GM23338 (cell line): ENCODE data around the gene MICAL2.

Source experiments
- EZH2 ChIP-seq: fragments of 200-600 bp; sonication (generic); IDR thresholded peaks from one replicate; pipeline ENCODE4 v1.8.0; 2017; ENCODE audit warnings: antibody characterized with exemption, mild to moderate bottlenecking, low read depth; ENCODE audit not compliant: unreplicated experiment
- JUNB ChIP-seq: IDR thresholded peaks from one replicate; pipeline ENCODE4 v1.6.1; 2016; ENCODE audit warnings: antibody characterized with exemption; ENCODE audit not compliant: unreplicated experiment
- POLR2AphosphoS5 ChIP-seq: IDR thresholded peaks from 2 replicates; pipeline ENCODE4 v1.6.1; 2016; ENCODE audit warnings: antibody characterized with exemption, low read depth
- ZNF331 ChIP-seq: fragments of 250-450 bp; sonication (Bioruptor Pico); IDR thresholded peaks from 2 replicates; pipeline ENCODE4 v1.5.0; 2020; ENCODE audit warnings: low read depth, mild to moderate bottlenecking, moderate library complexity
- TF ChIP-seq, protein P1 (sequence below): IDR thresholded peaks from one replicate; pipeline ENCODE4 v1.6.1; 2018; ENCODE audit warnings: antibody characterized with exemption; ENCODE audit not compliant: unreplicated experiment
- TF ChIP-seq, protein P2 (sequence below), 2 experiments: fragments of 200-600 bp in 1 of 2; sonication (generic) in 1 of 2; conservative IDR thresholded peaks; 2 replicates each; pipeline versions ENCODE4 v1.5.1 to v1.6.1; 2016 to 2017; ENCODE audit warnings: antibody characterized with exemption in 2 of 2, low read depth in 2 of 2, mild to moderate bottlenecking in 2 of 2, moderate library complexity in 1 of 2
- TF ChIP-seq, protein P3 (sequence below): IDR thresholded peaks from 2 replicates; pipeline ENCODE4 v1.6.1; 2016; ENCODE audit warnings: antibody characterized with exemption
- TF ChIP-seq, protein P4 (sequence below): fragments of 250-450 bp; sonication (Bioruptor Pico); IDR thresholded peaks from 2 replicates; pipeline ENCODE4 v1.5.0; 2020; ENCODE audit warnings: mild to moderate bottlenecking, moderate library complexity

DNA sequence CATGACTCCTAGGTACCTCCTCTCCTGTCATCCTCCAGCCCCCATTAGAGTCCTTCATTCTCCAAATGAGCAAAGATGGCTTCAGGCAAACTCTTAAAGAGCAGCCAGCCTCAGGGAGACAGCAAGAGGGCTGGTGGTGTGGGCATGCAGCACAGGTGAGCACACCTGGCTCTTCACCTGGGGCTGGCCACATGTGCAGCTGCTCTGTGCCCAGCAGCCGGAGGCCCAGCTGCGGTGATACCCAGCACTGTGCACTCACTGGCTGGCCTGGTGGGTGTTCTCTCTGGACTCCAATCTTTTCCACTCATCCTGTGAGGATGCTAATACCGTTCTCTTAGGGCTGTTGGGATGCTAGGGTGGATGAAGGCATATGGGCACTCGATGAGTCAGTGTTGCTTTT is 160.9 kb downstream of the MICAL2 start:
- TF ChIP-seq POLR2AphosphoS5 (no peak), EZH2 (no peak), ZNF331 (CRISPR knock-in tag) (no peak), JUNB (no peak)
- TF ChIP-seq, protein P1, sequence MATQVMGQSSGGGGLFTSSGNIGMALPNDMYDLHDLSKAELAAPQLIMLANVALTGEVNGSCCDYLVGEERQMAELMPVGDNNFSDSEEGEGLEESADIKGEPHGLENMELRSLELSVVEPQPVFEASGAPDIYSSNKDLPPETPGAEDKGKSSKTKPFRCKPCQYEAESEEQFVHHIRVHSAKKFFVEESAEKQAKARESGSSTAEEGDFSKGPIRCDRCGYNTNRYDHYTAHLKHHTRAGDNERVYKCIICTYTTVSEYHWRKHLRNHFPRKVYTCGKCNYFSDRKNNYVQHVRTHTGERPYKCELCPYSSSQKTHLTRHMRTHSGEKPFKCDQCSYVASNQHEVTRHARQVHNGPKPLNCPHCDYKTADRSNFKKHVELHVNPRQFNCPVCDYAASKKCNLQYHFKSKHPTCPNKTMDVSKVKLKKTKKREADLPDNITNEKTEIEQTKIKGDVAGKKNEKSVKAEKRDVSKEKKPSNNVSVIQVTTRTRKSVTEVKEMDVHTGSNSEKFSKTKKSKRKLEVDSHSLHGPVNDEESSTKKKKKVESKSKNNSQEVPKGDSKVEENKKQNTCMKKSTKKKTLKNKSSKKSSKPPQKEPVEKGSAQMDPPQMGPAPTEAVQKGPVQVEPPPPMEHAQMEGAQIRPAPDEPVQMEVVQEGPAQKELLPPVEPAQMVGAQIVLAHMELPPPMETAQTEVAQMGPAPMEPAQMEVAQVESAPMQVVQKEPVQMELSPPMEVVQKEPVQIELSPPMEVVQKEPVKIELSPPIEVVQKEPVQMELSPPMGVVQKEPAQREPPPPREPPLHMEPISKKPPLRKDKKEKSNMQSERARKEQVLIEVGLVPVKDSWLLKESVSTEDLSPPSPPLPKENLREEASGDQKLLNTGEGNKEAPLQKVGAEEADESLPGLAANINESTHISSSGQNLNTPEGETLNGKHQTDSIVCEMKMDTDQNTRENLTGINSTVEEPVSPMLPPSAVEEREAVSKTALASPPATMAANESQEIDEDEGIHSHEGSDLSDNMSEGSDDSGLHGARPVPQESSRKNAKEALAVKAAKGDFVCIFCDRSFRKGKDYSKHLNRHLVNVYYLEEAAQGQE: no peak
- TF ChIP-seq, protein P2, sequence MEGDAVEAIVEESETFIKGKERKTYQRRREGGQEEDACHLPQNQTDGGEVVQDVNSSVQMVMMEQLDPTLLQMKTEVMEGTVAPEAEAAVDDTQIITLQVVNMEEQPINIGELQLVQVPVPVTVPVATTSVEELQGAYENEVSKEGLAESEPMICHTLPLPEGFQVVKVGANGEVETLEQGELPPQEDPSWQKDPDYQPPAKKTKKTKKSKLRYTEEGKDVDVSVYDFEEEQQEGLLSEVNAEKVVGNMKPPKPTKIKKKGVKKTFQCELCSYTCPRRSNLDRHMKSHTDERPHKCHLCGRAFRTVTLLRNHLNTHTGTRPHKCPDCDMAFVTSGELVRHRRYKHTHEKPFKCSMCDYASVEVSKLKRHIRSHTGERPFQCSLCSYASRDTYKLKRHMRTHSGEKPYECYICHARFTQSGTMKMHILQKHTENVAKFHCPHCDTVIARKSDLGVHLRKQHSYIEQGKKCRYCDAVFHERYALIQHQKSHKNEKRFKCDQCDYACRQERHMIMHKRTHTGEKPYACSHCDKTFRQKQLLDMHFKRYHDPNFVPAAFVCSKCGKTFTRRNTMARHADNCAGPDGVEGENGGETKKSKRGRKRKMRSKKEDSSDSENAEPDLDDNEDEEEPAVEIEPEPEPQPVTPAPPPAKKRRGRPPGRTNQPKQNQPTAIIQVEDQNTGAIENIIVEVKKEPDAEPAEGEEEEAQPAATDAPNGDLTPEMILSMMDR (conservative IDR thresholded peaks at IDR 0.05; ENCODE audit: low read depth in 2 of 2): no peak
- TF ChIP-seq, protein P3, sequence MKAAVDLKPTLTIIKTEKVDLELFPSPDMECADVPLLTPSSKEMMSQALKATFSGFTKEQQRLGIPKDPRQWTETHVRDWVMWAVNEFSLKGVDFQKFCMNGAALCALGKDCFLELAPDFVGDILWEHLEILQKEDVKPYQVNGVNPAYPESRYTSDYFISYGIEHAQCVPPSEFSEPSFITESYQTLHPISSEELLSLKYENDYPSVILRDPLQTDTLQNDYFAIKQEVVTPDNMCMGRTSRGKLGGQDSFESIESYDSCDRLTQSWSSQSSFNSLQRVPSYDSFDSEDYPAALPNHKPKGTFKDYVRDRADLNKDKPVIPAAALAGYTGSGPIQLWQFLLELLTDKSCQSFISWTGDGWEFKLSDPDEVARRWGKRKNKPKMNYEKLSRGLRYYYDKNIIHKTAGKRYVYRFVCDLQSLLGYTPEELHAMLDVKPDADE: no peak
- TF ChIP-seq, protein P4, sequence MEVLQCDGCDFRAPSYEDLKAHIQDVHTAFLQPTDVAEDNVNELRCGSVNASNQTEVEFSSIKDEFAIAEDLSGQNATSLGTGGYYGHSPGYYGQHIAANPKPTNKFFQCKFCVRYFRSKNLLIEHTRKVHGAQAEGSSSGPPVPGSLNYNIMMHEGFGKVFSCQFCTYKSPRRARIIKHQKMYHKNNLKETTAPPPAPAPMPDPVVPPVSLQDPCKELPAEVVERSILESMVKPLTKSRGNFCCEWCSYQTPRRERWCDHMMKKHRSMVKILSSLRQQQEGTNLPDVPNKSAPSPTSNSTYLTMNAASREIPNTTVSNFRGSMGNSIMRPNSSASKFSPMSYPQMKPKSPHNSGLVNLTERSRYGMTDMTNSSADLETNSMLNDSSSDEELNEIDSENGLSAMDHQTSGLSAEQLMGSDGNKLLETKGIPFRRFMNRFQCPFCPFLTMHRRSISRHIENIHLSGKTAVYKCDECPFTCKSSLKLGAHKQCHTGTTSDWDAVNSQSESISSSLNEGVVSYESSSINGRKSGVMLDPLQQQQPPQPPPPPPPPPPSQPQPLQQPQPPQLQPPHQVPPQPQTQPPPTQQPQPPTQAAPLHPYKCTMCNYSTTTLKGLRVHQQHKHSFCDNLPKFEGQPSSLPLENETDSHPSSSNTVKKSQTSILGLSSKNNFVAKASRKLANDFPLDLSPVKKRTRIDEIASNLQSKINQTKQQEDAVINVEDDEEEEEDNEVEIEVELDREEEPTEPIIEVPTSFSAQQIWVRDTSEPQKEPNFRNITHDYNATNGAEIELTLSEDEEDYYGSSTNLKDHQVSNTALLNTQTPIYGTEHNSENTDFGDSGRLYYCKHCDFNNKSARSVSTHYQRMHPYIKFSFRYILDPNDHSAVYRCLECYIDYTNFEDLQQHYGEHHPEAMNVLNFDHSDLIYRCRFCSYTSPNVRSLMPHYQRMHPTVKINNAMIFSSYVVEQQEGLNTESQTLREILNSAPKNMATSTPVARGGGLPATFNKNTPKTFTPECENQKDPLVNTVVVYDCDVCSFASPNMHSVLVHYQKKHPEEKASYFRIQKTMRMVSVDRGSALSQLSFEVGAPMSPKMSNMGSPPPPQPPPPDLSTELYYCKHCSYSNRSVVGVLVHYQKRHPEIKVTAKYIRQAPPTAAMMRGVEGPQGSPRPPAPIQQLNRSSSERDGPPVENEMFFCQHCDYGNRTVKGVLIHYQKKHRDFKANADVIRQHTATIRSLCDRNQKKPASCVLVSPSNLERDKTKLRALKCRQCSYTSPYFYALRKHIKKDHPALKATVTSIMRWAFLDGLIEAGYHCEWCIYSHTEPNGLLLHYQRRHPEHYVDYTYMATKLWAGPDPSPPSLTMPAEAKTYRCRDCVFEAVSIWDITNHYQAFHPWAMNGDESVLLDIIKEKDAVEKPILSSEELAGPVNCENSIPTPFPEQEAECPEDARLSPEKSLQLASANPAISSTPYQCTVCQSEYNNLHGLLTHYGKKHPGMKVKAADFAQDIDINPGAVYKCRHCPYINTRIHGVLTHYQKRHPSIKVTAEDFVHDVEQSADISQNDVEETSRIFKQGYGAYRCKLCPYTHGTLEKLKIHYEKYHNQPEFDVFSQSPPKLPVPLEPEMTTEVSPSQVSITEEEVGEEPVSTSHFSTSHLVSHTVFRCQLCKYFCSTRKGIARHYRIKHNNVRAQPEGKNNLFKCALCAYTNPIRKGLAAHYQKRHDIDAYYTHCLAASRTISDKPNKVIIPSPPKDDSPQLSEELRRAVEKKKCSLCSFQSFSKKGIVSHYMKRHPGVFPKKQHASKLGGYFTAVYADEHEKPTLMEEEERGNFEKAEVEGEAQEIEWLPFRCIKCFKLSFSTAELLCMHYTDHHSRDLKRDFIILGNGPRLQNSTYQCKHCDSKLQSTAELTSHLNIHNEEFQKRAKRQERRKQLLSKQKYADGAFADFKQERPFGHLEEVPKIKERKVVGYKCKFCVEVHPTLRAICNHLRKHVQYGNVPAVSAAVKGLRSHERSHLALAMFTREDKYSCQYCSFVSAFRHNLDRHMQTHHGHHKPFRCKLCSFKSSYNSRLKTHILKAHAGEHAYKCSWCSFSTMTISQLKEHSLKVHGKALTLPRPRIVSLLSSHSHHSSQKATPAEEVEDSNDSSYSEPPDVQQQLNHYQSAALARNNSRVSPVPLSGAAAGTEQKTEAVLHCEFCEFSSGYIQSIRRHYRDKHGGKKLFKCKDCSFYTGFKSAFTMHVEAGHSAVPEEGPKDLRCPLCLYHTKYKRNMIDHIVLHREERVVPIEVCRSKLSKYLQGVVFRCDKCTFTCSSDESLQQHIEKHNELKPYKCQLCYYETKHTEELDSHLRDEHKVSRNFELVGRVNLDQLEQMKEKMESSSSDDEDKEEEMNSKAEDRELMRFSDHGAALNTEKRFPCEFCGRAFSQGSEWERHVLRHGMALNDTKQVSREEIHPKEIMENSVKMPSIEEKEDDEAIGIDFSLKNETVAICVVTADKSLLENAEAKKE (CRISPR knock-in tag): no peak
